Muscle layer of duodenum (tissue), 2 donors: ENCODE results near the gene USP47.

Experiments
- H3K27ac ChIP-seq: one replicate; pipeline ENCODE4 v1.7.0; 2013; ENCODE audit warnings: mild to moderate bottlenecking, low read length
- H3K27me3 ChIP-seq: one replicate; pipeline ENCODE4 v1.7.0; 2013; ENCODE audit warnings: low read depth, mild to moderate bottlenecking, control low read depth, low read length
- H3K36me3 ChIP-seq, 2 donors: one replicate each; pipeline ENCODE4 v1.7.0; 2013; ENCODE audit warnings: low read length in 2 of 2, control low read depth in 1 of 2, mild to moderate bottlenecking in 1 of 2; ENCODE audit not compliant: insufficient read depth in 2 of 2, control insufficient read depth in 1 of 2
- H3K4me1 ChIP-seq, 2 donors: one replicate each; pipeline ENCODE4 v1.7.0; 2013; ENCODE audit warnings: low read length in 2 of 2, mild to moderate bottlenecking in 2 of 2, control low read depth in 1 of 2, moderate library complexity in 1 of 2; ENCODE audit not compliant: insufficient read depth in 2 of 2, control insufficient read depth in 1 of 2
- H3K4me3 ChIP-seq, 2 donors: one replicate each; pipeline ENCODE4 v1.7.0; 2013; ENCODE audit warnings: low read length in 2 of 2, low read depth in 1 of 2, mild to moderate bottlenecking in 1 of 2
- H3K9me3 ChIP-seq, 2 donors: one replicate each; pipeline ENCODE4 v1.7.0; 2013; ENCODE audit warnings: low read length in 2 of 2, control low read depth in 1 of 2, mild to moderate bottlenecking in 1 of 2; ENCODE audit not compliant: control insufficient read depth in 1 of 2
- donor health status: healthy.

USP47 gene

GRCh38 chr11:11960687-11961086 is 118.9 kb downstream of the USP47 start:
- Histone ChIP-seq H3K4me1 (no peaks in the 10 kb centered on the region), H3K27ac (no peak overlapping the region), H3K27me3 (no peaks in the 10 kb centered on the region), H3K9me3 (no peaks in the 10 kb centered on the region), H3K36me3 (peaks cover 19% of the 10 kb centered on the region in 2 donors), H3K4me3 (no peak overlapping the region)

- Histone ChIP-seq H3K36me3 (peaks cover 11 to 14% of the 10 kb centered on the region in 2 donors), H3K4me3 (no peak overlapping the region), H3K9me3 (no peaks in the 10 kb centered on the region), H3K4me1 (no peaks in the 10 kb centered on the region), H3K27ac (no peak overlapping the region), H3K27me3 (no peaks in the 10 kb centered on the region)
These were observed 119.7 kb downstream of the USP47 start for GRCh38 chr11:11961399-11962028.

- Histone ChIP-seq H3K27ac (no peak overlapping the region), H3K4me1 (no peaks in the 10 kb centered on the region), H3K27me3 (no peaks in the 10 kb centered on the region), H3K36me3 (peaks cover 6 to 8% of the 10 kb centered on the region in 2 donors), H3K9me3 (no peaks in the 10 kb centered on the region), H3K4me3 (no peak overlapping the region)
These were observed 121.3 kb downstream of the USP47 start for GRCh38 chr11:11963067-11963466.

- Histone ChIP-seq H3K27ac (no peak overlapping the region), H3K27me3 (no peaks in the 10 kb centered on the region), H3K4me3 (no peak overlapping the region), H3K36me3 (peaks cover 0 to 8% of the 10 kb centered on the region in 2 donors), H3K9me3 (no peaks in the 10 kb centered on the region), H3K4me1 (no peaks in the 10 kb centered on the region)
These were observed 122.3 kb downstream of the USP47 start for GRCh38 chr11:11963842-11964773.

- peaks cover 0 to 8% of the 10 kb centered on the region in 2 donors for H3K36me3 ChIP-seq
- no peak overlapping the region for H3K27ac ChIP-seq
- no peaks in the 10 kb centered on the region for H3K27me3 ChIP-seq
- H3K4me3 ChIP-seq, result no peak overlapping the region
- H3K4me1 ChIP-seq, result no peaks in the 10 kb centered on the region
- no peaks in the 10 kb centered on the region for H3K9me3 ChIP-seq
These were observed 123.0 kb downstream of the USP47 start for GRCh38 chr11:11964774-11965150.

- no peak overlapping the region for H3K4me3 ChIP-seq
- no peaks in the 10 kb centered on the region for H3K9me3 ChIP-seq
- no peaks in the 10 kb centered on the region for H3K4me1 ChIP-seq
- peaks cover 0 to 8% of the 10 kb centered on the region in 2 donors for H3K36me3 ChIP-seq
- no peaks in the 10 kb centered on the region for H3K27me3 ChIP-seq
- no peak overlapping the region for H3K27ac ChIP-seq
These were observed 123.4 kb downstream of the USP47 start for GRCh38 chr11:11965192-11965591.

- Histone ChIP-seq H3K9me3 (no peaks in the 10 kb centered on the region), H3K27ac (no peak overlapping the region), H3K4me3 (no peak overlapping the region), H3K36me3 (peaks cover 0 to 8% of the 10 kb centered on the region in 2 donors), H3K4me1 (peaks cover 0 to 4% of the 10 kb centered on the region in 2 donors), H3K27me3 (no peaks in the 10 kb centered on the region)
These were observed 124.0 kb downstream of the USP47 start for GRCh38 chr11:11965656-11966353.

GRCh38 chr11:11966354-11966741 is 124.6 kb downstream of the USP47 start:
- peaks cover 0 to 8% of the 10 kb centered on the region in 2 donors for H3K4me1 ChIP-seq
- H3K9me3 ChIP-seq, result no peaks in the 10 kb centered on the region
- H3K36me3 ChIP-seq, result peaks cover 0 to 8% of the 10 kb centered on the region in 2 donors
- no peak overlapping the region for H3K4me3 ChIP-seq
- no peak overlapping the region for H3K27ac ChIP-seq
- H3K27me3 ChIP-seq, result no peaks in the 10 kb centered on the region

- H3K36me3 ChIP-seq, result peaks cover 0 to 8% of the 10 kb centered on the region in 2 donors
- H3K27ac ChIP-seq, result no peak overlapping the region
- H3K4me3 ChIP-seq, result no peak overlapping the region
- peaks cover 0 to 14% of the 10 kb centered on the region in 2 donors for H3K4me1 ChIP-seq
- no peaks in the 10 kb centered on the region for H3K27me3 ChIP-seq
- no peaks in the 10 kb centered on the region for H3K9me3 ChIP-seq
These were observed 125.3 kb downstream of the USP47 start for GRCh38 chr11:11966826-11967668.

GRCh38 chr11:11967669-11968510 is 126.1 kb downstream of the USP47 start:
- Histone ChIP-seq H3K36me3 (peaks cover 0 to 8% of the 10 kb centered on the region in 2 donors), H3K9me3 (no peaks in the 10 kb centered on the region), H3K27me3 (no peaks in the 10 kb centered on the region), H3K4me1 (peaks cover under 1 to 22% of the 10 kb centered on the region in 2 donors), H3K27ac (no peak overlapping the region), H3K4me3 (no peak overlapping the region)
